Neural cell (in vitro differentiated cells): ENCODE data around the gene IQGAP2. TPM values are rescaled to one million over a fixed set of nuclear protein-coding genes. Genes with fewer than 3 reads are reported as not detected.
"Not testable (repeated sequence)": the region's sequence is repeated elsewhere in the genome, so short reads cannot be mapped to it uniquely, and the experiment has no call there.

Experiments used
- H2AFZ ChIP-seq: fragments of 200-600, 300-800 bp; sonication (generic), shearing (Covaris generic); 2 replicates; pipeline ENCODE4 v1.6.0; 2014; ENCODE audit warnings: low read depth, mild to moderate bottlenecking, antibody characterized with exemption, low read length, moderate library complexity
- H3F3A ChIP-seq: fragments of 200-600 bp; shearing (Covaris generic); 2 replicates; pipeline ENCODE4 v1.6.1; 2016; ENCODE audit warnings: mild to moderate bottlenecking, moderate library complexity, mixed read lengths, antibody characterized with exemption, low read length; ENCODE audit not compliant: insufficient read depth, poor library complexity, severe bottlenecking
- H3K27ac ChIP-seq: fragments of 200-600, 300-800 bp; sonication (generic), shearing (Covaris generic); 2 replicates; pipeline ENCODE4 v1.5.1; 2014; ENCODE audit warnings: mild to moderate bottlenecking, low read length, moderate library complexity
- H3K27me3 ChIP-seq: fragments of 300-800, 200-600 bp; sonication (generic), shearing (Covaris generic); 2 replicates; pipeline ENCODE4 v1.6.0; 2014; ENCODE audit warnings: mild to moderate bottlenecking, low read depth, low read length, moderate library complexity; ENCODE audit not compliant: insufficient read depth
- H3K36me3 ChIP-seq: fragments of 300-800, 200-600 bp; sonication (generic), shearing (Covaris generic); 2 replicates; pipeline ENCODE4 v1.5.1; 2014; ENCODE audit warnings: mild to moderate bottlenecking, antibody characterized with exemption, low read length, moderate library complexity; ENCODE audit not compliant: insufficient read depth
- H3K4me2 ChIP-seq: fragments of 300-800, 200-600 bp; sonication (generic), shearing (Covaris generic); 2 replicates; pipeline ENCODE4 v1.6.0; 2014; ENCODE audit warnings: mild to moderate bottlenecking, low read length
- H3K4me3 ChIP-seq: fragments of 300-800, 200-600 bp; sonication (generic), shearing (Covaris generic); 2 replicates; pipeline ENCODE4 v1.5.1; 2014; ENCODE audit warnings: mild to moderate bottlenecking, low read length, moderate library complexity
- H3K79me2 ChIP-seq: fragments of 200-600 bp; shearing (Covaris generic); replicated peaks from 2 replicates; pipeline ENCODE4 v1.6.0; 2014; ENCODE audit warnings: mild to moderate bottlenecking, low read length, moderate library complexity; ENCODE audit not compliant: insufficient read depth
- H3K9ac ChIP-seq: fragments of 300-800, 200-600 bp; sonication (generic), shearing (Covaris generic); 2 replicates; pipeline ENCODE4 v1.6.1; 2016; ENCODE audit warnings: mild to moderate bottlenecking, low read length, mixed read lengths
- H3K9me2 ChIP-seq: fragments of 200-600 bp; shearing (Covaris generic); 2 replicates; pipeline ENCODE4 v1.6.1; 2016; ENCODE audit warnings: mild to moderate bottlenecking, low read length, mixed read lengths; ENCODE audit not compliant: insufficient read depth
- H3K9me3 ChIP-seq: fragments of 200-600, 300-800 bp; sonication (generic), shearing (Covaris generic); 2 replicates; pipeline ENCODE4 v1.6.1; 2016; ENCODE audit warnings: mild to moderate bottlenecking, mixed run types, low read length, moderate library complexity, mixed read lengths
- H4K20me1 ChIP-seq: fragments of 200-600 bp; shearing (Covaris generic); 2 replicates; pipeline ENCODE4 v1.6.1; 2016; ENCODE audit warnings: mild to moderate bottlenecking, mixed run types; ENCODE audit not compliant: insufficient read depth
- EP300 ChIP-seq: fragments of 450-650 bp; conservative IDR thresholded peaks from 2 replicates; pipeline ENCODE4 v1.6.1; 2014; ENCODE audit warnings: antibody characterized with exemption, mild to moderate bottlenecking, moderate library complexity; ENCODE audit not compliant: poor library complexity, severe bottlenecking
- EZH2 ChIP-seq: fragments of 200-600, 300-800 bp; shearing (Covaris generic), sonication (generic); IDR thresholded peaks from 2 replicates; pipeline ENCODE4 v1.6.1; 2014; ENCODE audit warnings: antibody characterized with exemption, low read length, borderline replicate concordance, mild to moderate bottlenecking; ENCODE audit not compliant: insufficient read depth, poor library complexity, severe bottlenecking
- MXI1 ChIP-seq: fragments of 450-650 bp; conservative IDR thresholded peaks from 2 replicates; pipeline ENCODE4 v1.6.1; 2014; ENCODE audit warnings: antibody characterized with exemption, mild to moderate bottlenecking; ENCODE audit not compliant: poor library complexity, severe bottlenecking
- POLR2AphosphoS5 ChIP-seq: IDR thresholded peaks from 2 replicates; pipeline ENCODE4 v1.6.1; 2012
- RAD21 ChIP-seq: fragments of 450-650 bp; conservative IDR thresholded peaks from 2 replicates; pipeline ENCODE4 v1.6.1; 2014; ENCODE audit warnings: antibody characterized with exemption, mild to moderate bottlenecking, moderate library complexity
- SMC3 ChIP-seq: fragments of 450-650 bp; conservative IDR thresholded peaks from 2 replicates; pipeline ENCODE4 v1.6.1; 2014; ENCODE audit warnings: antibody characterized with exemption, mild to moderate bottlenecking, moderate library complexity; ENCODE audit not compliant: poor library complexity
- TAF1 ChIP-seq: IDR thresholded peaks from 2 replicates; pipeline ENCODE4 v1.6.1; 2012; ENCODE audit warnings: low read depth
- polyA plus RNA-seq: library from polyadenylated mRNA; depleted of rRNA; stranded (reverse); fragments of >200 nt; gene quantifications from 2 replicates; pipeline ENCODE4 v1.2.3, GENCODE V29; 2014
- TF ChIP-seq, protein P1 (sequence below): fragments of 450-650 bp; IDR thresholded peaks from 2 replicates; pipeline ENCODE4 v1.5.1; 2014; ENCODE audit warnings: antibody characterized with exemption, mild to moderate bottlenecking, moderate library complexity; ENCODE audit not compliant: poor library complexity, severe bottlenecking
- TF ChIP-seq, protein P2 (sequence below): IDR thresholded peaks from 2 replicates; pipeline ENCODE4 v1.6.1; 2012; ENCODE audit warnings: borderline replicate concordance

The IQGAP2 gene
- polyA plus RNA-seq, 1 donor from 2014 or later = 5.2 TPM

DNA sequence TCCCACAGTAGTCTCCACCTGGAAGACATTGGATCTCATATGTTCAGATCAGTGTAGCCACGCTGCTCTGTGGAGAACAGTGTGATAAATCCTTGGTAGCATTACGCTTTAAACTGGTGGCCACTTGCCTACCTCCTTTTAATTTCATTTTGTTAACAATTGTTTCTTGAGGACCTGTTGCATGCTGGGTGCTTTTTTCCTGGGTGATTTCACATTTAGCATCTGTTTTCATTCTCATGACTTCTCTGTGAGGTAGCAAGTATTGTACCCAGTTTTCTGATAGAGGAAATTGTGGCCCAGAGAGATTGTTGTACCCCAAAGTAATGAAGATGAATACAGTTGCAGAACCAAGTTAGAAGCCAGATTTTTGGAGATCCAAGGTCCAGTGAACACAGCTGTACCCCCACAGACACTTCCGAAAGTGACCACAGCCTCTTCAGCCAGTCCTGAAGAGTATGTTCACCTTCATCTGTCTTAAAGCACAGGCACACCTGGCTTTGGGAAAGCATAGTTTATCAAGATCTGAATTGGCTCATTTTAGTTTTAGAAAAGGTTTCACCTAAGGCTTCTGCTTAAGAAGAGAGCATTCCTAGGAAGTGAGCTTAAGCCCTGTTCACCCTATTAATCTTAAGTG lies 144.9 kb downstream of the IQGAP2 start:
- Histone ChIP-seq H3K27me3 (no peaks in the 10 kb centered on the region), H3K9me3 (no peaks in the 10 kb centered on the region), H3K4me3 (no peak overlapping the region), H3K79me2 (no peaks in the 10 kb centered on the region), H2AFZ (no peak overlapping the region), H3K4me2 (no peak overlapping the region), H3F3A (no peaks in the 10 kb centered on the region), H4K20me1 (no peaks in the 10 kb centered on the region), H3K9me2 (no peaks in the 10 kb centered on the region), H3K9ac (no peak overlapping the region), H3K27ac (no peak overlapping the region), H3K36me3 (no peaks in the 10 kb centered on the region)
- TF ChIP-seq, protein P1, sequence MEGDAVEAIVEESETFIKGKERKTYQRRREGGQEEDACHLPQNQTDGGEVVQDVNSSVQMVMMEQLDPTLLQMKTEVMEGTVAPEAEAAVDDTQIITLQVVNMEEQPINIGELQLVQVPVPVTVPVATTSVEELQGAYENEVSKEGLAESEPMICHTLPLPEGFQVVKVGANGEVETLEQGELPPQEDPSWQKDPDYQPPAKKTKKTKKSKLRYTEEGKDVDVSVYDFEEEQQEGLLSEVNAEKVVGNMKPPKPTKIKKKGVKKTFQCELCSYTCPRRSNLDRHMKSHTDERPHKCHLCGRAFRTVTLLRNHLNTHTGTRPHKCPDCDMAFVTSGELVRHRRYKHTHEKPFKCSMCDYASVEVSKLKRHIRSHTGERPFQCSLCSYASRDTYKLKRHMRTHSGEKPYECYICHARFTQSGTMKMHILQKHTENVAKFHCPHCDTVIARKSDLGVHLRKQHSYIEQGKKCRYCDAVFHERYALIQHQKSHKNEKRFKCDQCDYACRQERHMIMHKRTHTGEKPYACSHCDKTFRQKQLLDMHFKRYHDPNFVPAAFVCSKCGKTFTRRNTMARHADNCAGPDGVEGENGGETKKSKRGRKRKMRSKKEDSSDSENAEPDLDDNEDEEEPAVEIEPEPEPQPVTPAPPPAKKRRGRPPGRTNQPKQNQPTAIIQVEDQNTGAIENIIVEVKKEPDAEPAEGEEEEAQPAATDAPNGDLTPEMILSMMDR = no peak
- TF ChIP-seq MXI1 (no peak), EP300 (no peak), TAF1 (no peak), POLR2AphosphoS5 (no peak), EZH2 (no peak), SMC3 (no peak), RAD21 (no peak)
- TF ChIP-seq, protein P2, sequence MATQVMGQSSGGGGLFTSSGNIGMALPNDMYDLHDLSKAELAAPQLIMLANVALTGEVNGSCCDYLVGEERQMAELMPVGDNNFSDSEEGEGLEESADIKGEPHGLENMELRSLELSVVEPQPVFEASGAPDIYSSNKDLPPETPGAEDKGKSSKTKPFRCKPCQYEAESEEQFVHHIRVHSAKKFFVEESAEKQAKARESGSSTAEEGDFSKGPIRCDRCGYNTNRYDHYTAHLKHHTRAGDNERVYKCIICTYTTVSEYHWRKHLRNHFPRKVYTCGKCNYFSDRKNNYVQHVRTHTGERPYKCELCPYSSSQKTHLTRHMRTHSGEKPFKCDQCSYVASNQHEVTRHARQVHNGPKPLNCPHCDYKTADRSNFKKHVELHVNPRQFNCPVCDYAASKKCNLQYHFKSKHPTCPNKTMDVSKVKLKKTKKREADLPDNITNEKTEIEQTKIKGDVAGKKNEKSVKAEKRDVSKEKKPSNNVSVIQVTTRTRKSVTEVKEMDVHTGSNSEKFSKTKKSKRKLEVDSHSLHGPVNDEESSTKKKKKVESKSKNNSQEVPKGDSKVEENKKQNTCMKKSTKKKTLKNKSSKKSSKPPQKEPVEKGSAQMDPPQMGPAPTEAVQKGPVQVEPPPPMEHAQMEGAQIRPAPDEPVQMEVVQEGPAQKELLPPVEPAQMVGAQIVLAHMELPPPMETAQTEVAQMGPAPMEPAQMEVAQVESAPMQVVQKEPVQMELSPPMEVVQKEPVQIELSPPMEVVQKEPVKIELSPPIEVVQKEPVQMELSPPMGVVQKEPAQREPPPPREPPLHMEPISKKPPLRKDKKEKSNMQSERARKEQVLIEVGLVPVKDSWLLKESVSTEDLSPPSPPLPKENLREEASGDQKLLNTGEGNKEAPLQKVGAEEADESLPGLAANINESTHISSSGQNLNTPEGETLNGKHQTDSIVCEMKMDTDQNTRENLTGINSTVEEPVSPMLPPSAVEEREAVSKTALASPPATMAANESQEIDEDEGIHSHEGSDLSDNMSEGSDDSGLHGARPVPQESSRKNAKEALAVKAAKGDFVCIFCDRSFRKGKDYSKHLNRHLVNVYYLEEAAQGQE = no peak

- Histone ChIP-seq H3K36me3 (no peaks in the 10 kb centered on the region), H3K4me2 (no peak overlapping the region), H4K20me1 (no peaks in the 10 kb centered on the region), H3K79me2 (no peaks in the 10 kb centered on the region), H3K9me2 (no peaks in the 10 kb centered on the region), H3K27ac (no peak overlapping the region), H3F3A (no peaks in the 10 kb centered on the region), H3K9ac (no peak overlapping the region), H2AFZ (no peak overlapping the region), H3K27me3 (no peaks in the 10 kb centered on the region), H3K9me3 (no peaks in the 10 kb centered on the region), H3K4me3 (no peak overlapping the region)
- no peak for TF ChIP-seq RAD21
- TF ChIP-seq EZH2 = no peak
- TF ChIP-seq, protein P2 = no peak
- no peak for TF ChIP-seq TAF1
- no peak for TF ChIP-seq EP300
Measured at GRCh38 chr5:76548525-76549229, 145.6 kb downstream of the IQGAP2 start.

DNA sequence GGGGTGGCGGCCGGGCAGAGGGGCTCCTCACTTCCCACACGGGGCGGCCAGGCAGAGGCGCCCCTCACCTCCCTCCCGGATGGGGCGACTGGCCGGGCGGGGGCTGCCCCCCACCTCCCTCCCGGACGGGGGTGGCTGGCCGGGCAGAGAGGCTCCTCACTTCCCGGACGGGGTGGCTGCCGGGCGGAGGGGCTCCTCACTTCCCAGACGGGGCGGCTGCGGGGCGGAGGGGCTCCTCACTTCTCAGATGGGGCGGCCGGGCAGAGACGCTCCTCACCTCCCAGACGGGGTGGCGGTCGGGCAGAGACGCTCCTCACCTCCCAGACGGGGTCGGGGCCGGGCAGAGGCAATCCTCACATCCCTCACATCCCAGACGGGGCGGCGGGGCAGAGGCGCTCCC lies 147.8 kb downstream of the IQGAP2 start:
- H3K9me2 ChIP-seq, H3K36me3 ChIP-seq, H3K4me2 ChIP-seq, H3K9ac ChIP-seq, H4K20me1 ChIP-seq, H3K4me3 ChIP-seq, H3K27ac ChIP-seq, H3K9me3 ChIP-seq, H3F3A ChIP-seq, H3K27me3 ChIP-seq, H2AFZ ChIP-seq, H3K79me2 ChIP-seq: not testable (repeated sequence)
